Neural cell (in vitro differentiated cells): ENCODE measurements around the gene PDLIM5.

Experiments
- EP300 ChIP-seq: fragments of 450-650 bp; conservative IDR thresholded peaks from 2 replicates; pipeline ENCODE4 v1.6.1; 2014; ENCODE audit warnings: antibody characterized with exemption, mild to moderate bottlenecking, moderate library complexity; ENCODE audit not compliant: poor library complexity, severe bottlenecking
- RAD21 ChIP-seq: fragments of 450-650 bp; conservative IDR thresholded peaks from 2 replicates; pipeline ENCODE4 v1.6.1; 2014; ENCODE audit warnings: antibody characterized with exemption, mild to moderate bottlenecking, moderate library complexity
- TF ChIP-seq, protein P1 (sequence below): fragments of 450-650 bp; IDR thresholded peaks from 2 replicates; pipeline ENCODE4 v1.5.1; 2014; ENCODE audit warnings: antibody characterized with exemption, mild to moderate bottlenecking, moderate library complexity; ENCODE audit not compliant: poor library complexity, severe bottlenecking

GRCh38 chr4:94414907-94415306 lies 36.8 kb upstream of the PDLIM5 start:
- TF ChIP-seq, protein P1, sequence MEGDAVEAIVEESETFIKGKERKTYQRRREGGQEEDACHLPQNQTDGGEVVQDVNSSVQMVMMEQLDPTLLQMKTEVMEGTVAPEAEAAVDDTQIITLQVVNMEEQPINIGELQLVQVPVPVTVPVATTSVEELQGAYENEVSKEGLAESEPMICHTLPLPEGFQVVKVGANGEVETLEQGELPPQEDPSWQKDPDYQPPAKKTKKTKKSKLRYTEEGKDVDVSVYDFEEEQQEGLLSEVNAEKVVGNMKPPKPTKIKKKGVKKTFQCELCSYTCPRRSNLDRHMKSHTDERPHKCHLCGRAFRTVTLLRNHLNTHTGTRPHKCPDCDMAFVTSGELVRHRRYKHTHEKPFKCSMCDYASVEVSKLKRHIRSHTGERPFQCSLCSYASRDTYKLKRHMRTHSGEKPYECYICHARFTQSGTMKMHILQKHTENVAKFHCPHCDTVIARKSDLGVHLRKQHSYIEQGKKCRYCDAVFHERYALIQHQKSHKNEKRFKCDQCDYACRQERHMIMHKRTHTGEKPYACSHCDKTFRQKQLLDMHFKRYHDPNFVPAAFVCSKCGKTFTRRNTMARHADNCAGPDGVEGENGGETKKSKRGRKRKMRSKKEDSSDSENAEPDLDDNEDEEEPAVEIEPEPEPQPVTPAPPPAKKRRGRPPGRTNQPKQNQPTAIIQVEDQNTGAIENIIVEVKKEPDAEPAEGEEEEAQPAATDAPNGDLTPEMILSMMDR: no peak
- no peak for TF ChIP-seq EP300
- TF ChIP-seq RAD21: no peak
